K562 (cell line): ENCODE data around the gene CD52. TPM values are rescaled to one million over a fixed set of nuclear protein-coding genes. Genes with fewer than 3 reads are reported as not detected.
A peak's percentile ranks its signal among the peaks of the same experiment; 100 is the strongest.

Source experiments
- ARID2 ChIP-seq: fragments of 450-650 bp; IDR thresholded peaks from 2 replicates; pipeline ENCODE4 v1.6.1; 2017; ENCODE audit warnings: antibody characterized with exemption, mild to moderate bottlenecking
- CUX1 ChIP-seq: fragments of 200-800 bp; sonication (Bioruptor generic); IDR thresholded peaks from 2 replicates; pipeline ENCODE4 v1.6.1; 2016; ENCODE audit warnings: missing genetic modification characterization, missing compliant biosample characterization
- ERF ChIP-seq: fragments of 450-650 bp; formaldehyde crosslinking; IDR thresholded peaks from 2 replicates; pipeline ENCODE4 v1.4.0; 2020; ENCODE audit warnings: mild to moderate bottlenecking, mixed read lengths
- GABPB1 ChIP-seq: sonication (generic); formaldehyde crosslinking; IDR thresholded peaks from 2 replicates; pipeline ENCODE4 v1.8.0; 2022; ENCODE audit warnings: mild to moderate bottlenecking, missing genetic modification reagents
- HMBOX1 ChIP-seq: sonication (generic); IDR thresholded peaks from 2 replicates; pipeline ENCODE4 v1.6.1; 2016
- HNRNPL ChIP-seq: fragments of 200-400 bp; formaldehyde crosslinking; IDR thresholded peaks from 2 replicates; pipeline ENCODE4 v1.6.1; 2017; ENCODE audit warnings: low read depth, mild to moderate bottlenecking, low read length
- KHSRP ChIP-seq: fragments of 450-650 bp; IDR thresholded peaks from 2 replicates; pipeline ENCODE4 v1.6.1; 2017
- KLF10 ChIP-seq: fragments of 250-450 bp; sonication (Bioruptor Pico); IDR thresholded peaks from 2 replicates; pipeline ENCODE4 v1.6.1; 2021; ENCODE audit warnings: matching md5 sums
- MCM3 ChIP-seq: fragments of 450-650 bp; IDR thresholded peaks from 2 replicates; pipeline ENCODE4 v1.6.1; 2016
- MLX ChIP-seq, 2 experiments: fragments of 450-650 bp in 1 of 2; sonication (generic) in 1 of 2; formaldehyde crosslinking; conservative IDR thresholded peaks; 2 replicates each; pipeline versions ENCODE4 v1.4.0 to v1.8.1; 2020 to 2022; ENCODE audit warnings: mild to moderate bottlenecking in 1 of 2, missing genetic modification reagents in 1 of 2
- NEUROD1 ChIP-seq: fragments of 150-350 bp; IDR thresholded peaks from 2 replicates; pipeline ENCODE4 v1.6.1; 2014; ENCODE audit warnings: borderline replicate concordance, low read length, low read depth; ENCODE audit not compliant: partially characterized antibody
- POLR3A ChIP-seq: IDR thresholded peaks from 2 replicates; pipeline ENCODE4 v1.6.1; 2011; ENCODE audit warnings: borderline replicate concordance, mild to moderate bottlenecking, moderate library complexity; ENCODE audit not compliant: insufficient read length, insufficient read depth; ENCODE audit errors: extremely low read depth
- RBM17 ChIP-seq: fragments of 200-400 bp; formaldehyde crosslinking; IDR thresholded peaks from 2 replicates; pipeline ENCODE4 v1.6.1; 2017; ENCODE audit warnings: low read depth, mild to moderate bottlenecking, low read length, borderline replicate concordance
- SP2 ChIP-seq: IDR thresholded peaks from 2 replicates; pipeline ENCODE4 v1.6.1; 2011; ENCODE audit warnings: mild to moderate bottlenecking, low read depth, low read length, moderate library complexity; ENCODE audit not compliant: poor library complexity, severe bottlenecking; ENCODE audit errors: extremely low read depth
- TCFL5 ChIP-seq: fragments of 250-450 bp; sonication (Bioruptor Pico); conservative IDR thresholded peaks from 2 replicates; pipeline ENCODE4 v1.6.1; 2021; ENCODE audit warnings: mild to moderate bottlenecking, moderate library complexity, matching md5 sums
- THAP7 ChIP-seq: fragments of 250-450 bp; sonication (Bioruptor Pico); IDR thresholded peaks from 2 replicates; pipeline ENCODE4 v1.5.0; 2021
- TRIM24 ChIP-seq, 2 experiments: fragments of 450-650 bp; IDR thresholded peaks; 2 replicates each; pipeline ENCODE4 v1.6.1; 2016
- TRIM28 ChIP-seq: fragments of 450-650 bp; IDR thresholded peaks from 2 replicates; pipeline ENCODE4 v1.6.1; 2017
- U2AF1 ChIP-seq: fragments of 200-400 bp; formaldehyde crosslinking; optimal IDR thresholded peaks from 2 replicates; pipeline ENCODE3; 2017; ENCODE audit warnings: mild to moderate bottlenecking, low read depth, low read length, moderate library complexity
- ZNF23 ChIP-seq: fragments of 250-450 bp; sonication (Bioruptor Pico); IDR thresholded peaks from 2 replicates; pipeline ENCODE4 v1.4.0; 2020; ENCODE audit warnings: mild to moderate bottlenecking
- ZNF717 ChIP-seq: fragments of 250-450 bp; sonication (Bioruptor Pico); IDR thresholded peaks from 2 replicates; pipeline ENCODE4 v1.5.0; 2021
- ZNF778 ChIP-seq: fragments of 450-650 bp; formaldehyde crosslinking; IDR thresholded peaks from 2 replicates; pipeline ENCODE4 v1.4.0; 2020; ENCODE audit warnings: mild to moderate bottlenecking, moderate library complexity
- polyA plus RNA-seq, 8 experiments: library from polyadenylated mRNA; depleted of rRNA in 4 of 8; stranded (reverse) in 5 of 8; unstranded in 3 of 8; fragments of >200 nt; fragmentation: Nextera tagmentation in 2 of 8; fragmentation: Illumina TruSeq in 1 of 8; extraction: Ambion mirVana in 2 of 8; extraction: Trizol in 1 of 8; gene quantifications; 2 replicates each; pipeline versions ENCODE4 v1.2.1 to v1.2.3, GENCODE V29; 2011 to 2014; ENCODE audit warnings: inconsistent platforms in 1 of 8, missing spikeins in 1 of 8
- total RNA-seq, 7 experiments: library from RNA; depleted of rRNA in 6 of 7; stranded (reverse); fragments of >200 nt in 6 of 7; fragmentation: Illumina TruSeq in 2 of 7; extraction: Trizol in 2 of 7; gene quantifications; 2 replicates each; pipeline versions ENCODE4 v1.2.1 to v1.2.3, GENCODE V29; 2011 to 2021; ENCODE audit warnings: low replicate concordance in 1 of 7

Gene CD52
- total and polyA plus RNA-seq, 9 of the 15 experiments (the other 6 are each of a cell fraction or from before 2014, with no cell fraction given) = 34.9 to 488 (median 173) TPM

- TF ChIP-seq KLF10 (no peak), ERF (no peak), ZNF778 (no peak), SP2 (peak; percentile 14), POLR3A (no peak), HMBOX1 (no peak), TRIM24 (IDR thresholded peaks at IDR 0.05) (no peak), MLX (CRISPR knock-in tag; conservative IDR thresholded peaks at IDR 0.05) (no peak), U2AF1 (no peak), TCFL5 (CRISPR knock-in tag) (no peak), GABPB1 (CRISPR knock-in tag) (no peak; the same call in 1 of the 2 replicates), ZNF23 (no peak), TRIM28 (no peak), HNRNPL (no peak), CUX1 (CRISPR knock-in tag) (no peak), THAP7 (CRISPR knock-in tag) (no peak), KHSRP (no peak), ZNF717 (no peak), MCM3 (no peak), ARID2 (no peak), RBM17 (no peak), NEUROD1 (peak; percentile 88)
Measured at GRCh38 chr1:26306290-26307229, 11.2 kb upstream of the CD52 start, which contains the start of gene UBXN11 (continued).
